K562 (cell line): ENCODE results near the gene MMP24OS.

Source experiments
- ETV1 ChIP-seq: fragments of 450-650 bp; conservative IDR thresholded peaks from 2 replicates; pipeline ENCODE4 v1.6.1; 2016; ENCODE audit warnings: missing genetic modification characterization, control low read depth, low read depth, missing compliant biosample characterization
- KAT7 ChIP-seq: sonication (generic); formaldehyde crosslinking; IDR thresholded peaks from 2 replicates; pipeline ENCODE4 v1.8.0; 2022; ENCODE audit warnings: missing genetic modification reagents, mild to moderate bottlenecking, borderline replicate concordance
- RCOR1 ChIP-seq, 2 experiments: IDR thresholded peaks; 2 replicates each; pipeline ENCODE4 v1.6.1; 2012; ENCODE audit warnings: low read depth in 2 of 2, low read length in 2 of 2, borderline replicate concordance in 1 of 2, improper control_type of control experiment in 1 of 2
- TAF15 ChIP-seq: fragments of 200-400 bp; formaldehyde crosslinking; IDR thresholded peaks from 2 replicates; pipeline ENCODE4 v1.6.1; 2017; ENCODE audit warnings: mild to moderate bottlenecking, low read depth, low read length, moderate library complexity
- ZZZ3 ChIP-seq: fragments of 450-650 bp; IDR thresholded peaks from 2 replicates; pipeline ENCODE4 v1.6.1; 2016; ENCODE audit warnings: antibody characterized with exemption, mild to moderate bottlenecking, moderate library complexity
- TF ChIP-seq, protein P1 (sequence below), 2 experiments: IDR thresholded peaks; 2 replicates each; pipeline ENCODE4 v1.6.1; 2011; ENCODE audit warnings: borderline replicate concordance in 1 of 2, control low read depth in 1 of 2, low read depth in 1 of 2, low read length in 1 of 2, mild to moderate bottlenecking in 1 of 2, mixed read lengths in 1 of 2, moderate library complexity in 1 of 2; ENCODE audit not compliant: insufficient read depth in 1 of 2, insufficient read length in 1 of 2, poor library complexity in 1 of 2, severe bottlenecking in 1 of 2; ENCODE audit errors: extremely low read depth in 1 of 2
- TF ChIP-seq, protein P2 (sequence below), 3 experiments: fragments of 200-800 bp in 1 of 3; fragments of 250-450 bp in 1 of 3; fragments of 450-650 bp in 1 of 3; sonication (Bioruptor Pico) in 1 of 3; sonication (Bioruptor generic) in 1 of 3; formaldehyde crosslinking in 1 of 3; IDR thresholded peaks; 2 replicates each; pipeline versions ENCODE4 v1.6.1 to v1.8.0; 2016 to 2022; ENCODE audit warnings: mild to moderate bottlenecking in 2 of 3, missing genetic modification characterization in 2 of 3, missing compliant biosample characterization in 1 of 3, moderate library complexity in 1 of 3
- TF ChIP-seq, protein P3 (sequence below): sonication (generic); formaldehyde crosslinking; IDR thresholded peaks from 2 replicates; pipeline ENCODE4 v1.4.0; 2020; ENCODE audit warnings: mild to moderate bottlenecking, missing genetic modification reagents

DNA sequence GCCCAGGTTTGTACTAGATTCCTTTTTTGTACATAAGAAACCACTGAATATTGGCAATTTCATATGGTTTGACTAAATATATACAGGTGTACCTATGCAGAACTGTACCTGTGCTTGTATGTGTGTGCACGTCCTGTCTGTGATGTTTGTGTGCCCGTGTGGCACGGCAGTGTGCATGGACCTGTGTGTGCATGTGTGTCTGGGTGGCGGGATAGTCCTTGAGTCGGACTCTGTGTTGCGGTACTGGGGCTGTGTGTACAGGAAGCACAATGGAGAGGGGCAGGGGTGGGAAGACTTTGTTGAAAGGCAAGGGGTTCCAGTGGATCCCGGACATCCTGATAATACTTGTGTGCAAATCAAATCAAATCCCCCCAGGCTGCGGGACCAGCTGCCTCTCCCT is 17.8 kb upstream of the MMP24OS start:
- TF ChIP-seq, protein P1, sequence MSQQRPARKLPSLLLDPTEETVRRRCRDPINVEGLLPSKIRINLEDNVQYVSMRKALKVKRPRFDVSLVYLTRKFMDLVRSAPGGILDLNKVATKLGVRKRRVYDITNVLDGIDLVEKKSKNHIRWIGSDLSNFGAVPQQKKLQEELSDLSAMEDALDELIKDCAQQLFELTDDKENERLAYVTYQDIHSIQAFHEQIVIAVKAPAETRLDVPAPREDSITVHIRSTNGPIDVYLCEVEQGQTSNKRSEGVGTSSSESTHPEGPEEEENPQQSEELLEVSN (IDR thresholded peaks at IDR 0.05; ENCODE audit: borderline replicate concordance in 1 of 2, extremely low read depth in 1 of 2, insufficient read depth in 1 of 2, insufficient read length in 1 of 2, low read depth in 1 of 2, low read length in 1 of 2, poor library complexity in 1 of 2, severe bottlenecking in 1 of 2) = no peak
- TF ChIP-seq, protein P2, sequence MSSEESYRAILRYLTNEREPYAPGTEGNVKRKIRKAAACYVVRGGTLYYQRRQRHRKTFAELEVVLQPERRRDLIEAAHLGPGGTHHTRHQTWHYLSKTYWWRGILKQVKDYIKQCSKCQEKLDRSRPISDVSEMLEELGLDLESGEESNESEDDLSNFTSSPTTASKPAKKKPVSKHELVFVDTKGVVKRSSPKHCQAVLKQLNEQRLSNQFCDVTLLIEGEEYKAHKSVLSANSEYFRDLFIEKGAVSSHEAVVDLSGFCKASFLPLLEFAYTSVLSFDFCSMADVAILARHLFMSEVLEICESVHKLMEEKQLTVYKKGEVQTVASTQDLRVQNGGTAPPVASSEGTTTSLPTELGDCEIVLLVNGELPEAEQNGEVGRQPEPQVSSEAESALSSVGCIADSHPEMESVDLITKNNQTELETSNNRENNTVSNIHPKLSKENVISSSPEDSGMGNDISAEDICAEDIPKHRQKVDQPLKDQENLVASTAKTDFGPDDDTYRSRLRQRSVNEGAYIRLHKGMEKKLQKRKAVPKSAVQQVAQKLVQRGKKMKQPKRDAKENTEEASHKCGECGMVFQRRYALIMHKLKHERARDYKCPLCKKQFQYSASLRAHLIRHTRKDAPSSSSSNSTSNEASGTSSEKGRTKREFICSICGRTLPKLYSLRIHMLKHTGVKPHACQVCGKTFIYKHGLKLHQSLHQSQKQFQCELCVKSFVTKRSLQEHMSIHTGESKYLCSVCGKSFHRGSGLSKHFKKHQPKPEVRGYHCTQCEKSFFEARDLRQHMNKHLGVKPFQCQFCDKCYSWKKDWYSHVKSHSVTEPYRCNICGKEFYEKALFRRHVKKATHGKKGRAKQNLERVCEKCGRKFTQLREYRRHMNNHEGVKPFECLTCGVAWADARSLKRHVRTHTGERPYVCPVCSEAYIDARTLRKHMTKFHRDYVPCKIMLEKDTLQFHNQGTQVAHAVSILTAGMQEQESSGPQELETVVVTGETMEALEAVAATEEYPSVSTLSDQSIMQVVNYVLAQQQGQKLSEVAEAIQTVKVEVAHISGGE (CRISPR knock-in tag; IDR thresholded peaks at IDR 0.05) = no peak
- TF ChIP-seq, protein P3, sequence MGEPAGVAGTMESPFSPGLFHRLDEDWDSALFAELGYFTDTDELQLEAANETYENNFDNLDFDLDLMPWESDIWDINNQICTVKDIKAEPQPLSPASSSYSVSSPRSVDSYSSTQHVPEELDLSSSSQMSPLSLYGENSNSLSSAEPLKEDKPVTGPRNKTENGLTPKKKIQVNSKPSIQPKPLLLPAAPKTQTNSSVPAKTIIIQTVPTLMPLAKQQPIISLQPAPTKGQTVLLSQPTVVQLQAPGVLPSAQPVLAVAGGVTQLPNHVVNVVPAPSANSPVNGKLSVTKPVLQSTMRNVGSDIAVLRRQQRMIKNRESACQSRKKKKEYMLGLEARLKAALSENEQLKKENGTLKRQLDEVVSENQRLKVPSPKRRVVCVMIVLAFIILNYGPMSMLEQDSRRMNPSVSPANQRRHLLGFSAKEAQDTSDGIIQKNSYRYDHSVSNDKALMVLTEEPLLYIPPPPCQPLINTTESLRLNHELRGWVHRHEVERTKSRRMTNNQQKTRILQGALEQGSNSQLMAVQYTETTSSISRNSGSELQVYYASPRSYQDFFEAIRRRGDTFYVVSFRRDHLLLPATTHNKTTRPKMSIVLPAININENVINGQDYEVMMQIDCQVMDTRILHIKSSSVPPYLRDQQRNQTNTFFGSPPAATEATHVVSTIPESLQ (CRISPR knock-in tag) = no peak
- no peak for TF ChIP-seq TAF15
- TF ChIP-seq RCOR1 (IDR thresholded peaks at IDR 0.05; ENCODE audit: borderline replicate concordance in 1 of 2, low read depth in 2 of 2, low read length in 2 of 2) = no peak
- TF ChIP-seq KAT7 = no peak
- TF ChIP-seq ZZZ3 = no peak
- no peak for TF ChIP-seq ETV1 (tag)
